GM12874 (cell line): Measurements from ENCODE around the gene IQGAP2.

Experiments used
- CTCF ChIP-seq: IDR thresholded peaks from 2 replicates; pipeline ENCODE4 v1.5.1; 2011; ENCODE audit warnings: low read depth, mild to moderate bottlenecking, control low read depth, low read length, moderate library complexity; ENCODE audit not compliant: insufficient read depth

Gene IQGAP2

GRCh38 chr5:76745670-76746069 lies 342.6 kb downstream of the IQGAP2 start:
- TF ChIP-seq CTCF: no peak

GRCh38 chr5:76746677-76747076 lies 343.6 kb downstream of the IQGAP2 start:
- no peak for TF ChIP-seq CTCF

GRCh38 chr5:76747706-76748105 lies 344.6 kb downstream of the IQGAP2 start:
- no peak for TF ChIP-seq CTCF

GRCh38 chr5:76751291-76751690 lies 348.2 kb downstream of the IQGAP2 start:
- TF ChIP-seq CTCF: no peak

GRCh38 chr5:76754668-76755078 lies 351.6 kb downstream of the IQGAP2 start:
- TF ChIP-seq CTCF: no peak

- no peak for TF ChIP-seq CTCF
Measured at GRCh38 chr5:76755779-76756637, 352.9 kb downstream of the IQGAP2 start.

- no peak for TF ChIP-seq CTCF
Measured at GRCh38 chr5:76757049-76757448, 354.0 kb downstream of the IQGAP2 start.
